Uterus (tissue), 2 donors: ENCODE results near the gene ACIN1.

ENCODE experiments used
- POLR2A ChIP-seq, 2 donors: fragments of 450-650 bp; IDR thresholded peaks; one replicate each; pipeline ENCODE4 v1.6.1; 2016; ENCODE audit warnings: antibody characterized with exemption in 2 of 2, mild to moderate bottlenecking in 1 of 2, moderate library complexity in 1 of 2
- TF ChIP-seq, protein P1 (sequence below), 4 experiments: fragments of 200-600 bp in 2 of 4; fragments of 450-650 bp in 2 of 4; sonication (generic) in 2 of 4; IDR thresholded peaks; one replicate each; pipeline ENCODE4 v1.5.1; 2016 to 2019; ENCODE audit warnings: antibody characterized with exemption in 4 of 4, mild to moderate bottlenecking in 2 of 4, moderate library complexity in 1 of 4

DNA sequence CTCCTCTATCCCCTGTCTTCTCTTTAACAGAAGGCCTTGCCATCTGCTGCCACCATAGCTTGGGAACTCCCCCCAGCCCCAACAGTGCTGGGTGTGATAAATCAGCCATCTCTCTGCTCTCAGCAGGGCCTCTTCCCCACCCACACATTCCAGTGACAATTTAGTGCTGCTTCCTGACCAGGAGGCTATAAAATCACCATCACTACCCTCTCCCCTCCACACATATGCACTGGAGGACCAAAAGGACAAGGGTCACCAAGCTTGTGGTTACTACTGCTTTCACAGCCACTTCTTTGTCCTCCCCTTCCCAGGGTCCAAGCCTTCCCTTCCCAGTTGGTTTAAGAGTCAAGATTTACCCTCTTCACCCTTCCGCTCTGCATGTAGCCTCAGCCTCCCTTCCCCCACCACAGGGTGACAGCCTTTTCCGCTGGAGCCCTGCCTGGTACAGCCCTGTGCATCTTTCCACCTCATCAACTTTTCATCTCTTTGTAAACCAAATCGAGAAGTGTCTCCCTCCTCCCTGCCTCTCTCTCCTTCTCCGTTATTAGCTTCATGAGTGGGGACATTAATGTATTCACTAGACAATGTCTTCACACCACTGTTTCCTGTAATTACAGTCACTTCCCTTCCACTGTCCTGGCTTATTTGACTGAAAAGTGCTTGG is 69.7 kb downstream of the ACIN1 start:
- TF ChIP-seq, protein P1, sequence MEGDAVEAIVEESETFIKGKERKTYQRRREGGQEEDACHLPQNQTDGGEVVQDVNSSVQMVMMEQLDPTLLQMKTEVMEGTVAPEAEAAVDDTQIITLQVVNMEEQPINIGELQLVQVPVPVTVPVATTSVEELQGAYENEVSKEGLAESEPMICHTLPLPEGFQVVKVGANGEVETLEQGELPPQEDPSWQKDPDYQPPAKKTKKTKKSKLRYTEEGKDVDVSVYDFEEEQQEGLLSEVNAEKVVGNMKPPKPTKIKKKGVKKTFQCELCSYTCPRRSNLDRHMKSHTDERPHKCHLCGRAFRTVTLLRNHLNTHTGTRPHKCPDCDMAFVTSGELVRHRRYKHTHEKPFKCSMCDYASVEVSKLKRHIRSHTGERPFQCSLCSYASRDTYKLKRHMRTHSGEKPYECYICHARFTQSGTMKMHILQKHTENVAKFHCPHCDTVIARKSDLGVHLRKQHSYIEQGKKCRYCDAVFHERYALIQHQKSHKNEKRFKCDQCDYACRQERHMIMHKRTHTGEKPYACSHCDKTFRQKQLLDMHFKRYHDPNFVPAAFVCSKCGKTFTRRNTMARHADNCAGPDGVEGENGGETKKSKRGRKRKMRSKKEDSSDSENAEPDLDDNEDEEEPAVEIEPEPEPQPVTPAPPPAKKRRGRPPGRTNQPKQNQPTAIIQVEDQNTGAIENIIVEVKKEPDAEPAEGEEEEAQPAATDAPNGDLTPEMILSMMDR (IDR thresholded peaks at IDR 0.05): no peak
- TF ChIP-seq POLR2A (IDR thresholded peaks at IDR 0.05): no peak
